Non-pigmented ciliary epithelial cell (primary cell): ENCODE data around the gene TGFBI.
A peak's percentile ranks its signal among the peaks of the same experiment; 100 is the strongest.

Experiments used
- DNase-seq: peaks from one replicate; pipeline ENCODE4 v3.0.0-alpha.2; 2010; ENCODE audit warnings: low read depth

TGFBI gene

GRCh38 chr5:136001466-136001981 is 27.3 kb upstream of the TGFBI start:
- DNase-seq, result no peak

GRCh38 chr5:136004436-136004835 is 24.4 kb upstream of the TGFBI start:
- DNase-seq, result no peak

GRCh38 chr5:136005476-136005875 is 23.3 kb upstream of the TGFBI start:
- no peak for DNase-seq

GRCh38 chr5:136006164-136006563 is 22.6 kb upstream of the TGFBI start:
- DNase-seq, result no peak

- no peak for DNase-seq
These were observed 22.0 kb upstream of the TGFBI start for GRCh38 chr5:136006761-136007251.

- no peak for DNase-seq
These were observed 21.5 kb upstream of the TGFBI start for GRCh38 chr5:136007271-136007670.

- DNase-seq, result no peak
These were observed 17.3 kb upstream of the TGFBI start for GRCh38 chr5:136011414-136012001.

- no peak for DNase-seq
These were observed 16.6 kb upstream of the TGFBI start for GRCh38 chr5:136012041-136012804.

- DNase-seq, result no peak
These were observed 15.2 kb upstream of the TGFBI start for GRCh38 chr5:136013559-136013958.

GRCh38 chr5:136014049-136015002 is 14.5 kb upstream of the TGFBI start:
- no peak for DNase-seq

- no peak for DNase-seq
These were observed 13.8 kb upstream of the TGFBI start for GRCh38 chr5:136015003-136015375.

GRCh38 chr5:136015966-136016650 is 12.7 kb upstream of the TGFBI start:
- DNase-seq, result no peak

GRCh38 chr5:136016945-136017530 is 11.8 kb upstream of the TGFBI start:
- DNase-seq, result no peak

GRCh38 chr5:136018814-136019783 is 9.7 kb upstream of the TGFBI start:
- DNase-seq, result peak; percentile 89

- no peak for DNase-seq
These were observed 8.8 kb upstream of the TGFBI start for GRCh38 chr5:136020001-136020382.

- DNase-seq, result peak; percentile 93
These were observed 8.3 kb upstream of the TGFBI start for GRCh38 chr5:136020383-136021015.

GRCh38 chr5:136021016-136021405 is 7.8 kb upstream of the TGFBI start:
- no peak for DNase-seq

GRCh38 chr5:136022965-136023364 is 5.8 kb upstream of the TGFBI start:
- DNase-seq, result no peak

- DNase-seq, result no peak
These were observed 4.7 kb upstream of the TGFBI start for GRCh38 chr5:136023958-136024541.
